IMR-90 (cell line): ENCODE measurements around the gene FBXO3. TPM values are rescaled to one million over a fixed set of nuclear protein-coding genes. Genes with fewer than 3 reads are reported as not detected.
A peak's percentile ranks its signal among the peaks of the same experiment; 100 is the strongest.

Experiments
- ATAC-seq: fragments of 200-7000 bp; cut with Tn5 transposase; 2 replicates; pipeline ENCODE4 v1.9.1; 2020; ENCODE audit warnings: low read depth, mild to moderate bottlenecking, moderate library complexity
- BruUV-seq: library from RNA; stranded (reverse); fragments of 400-500 nt; replicated peaks from 2 replicates; lab custom pipeline; 2021; lab: Mats Ljungman, UMichigan
- CTCF ChIA-PET: fragments of 300-600 bp; formaldehyde crosslinking; extraction: SDS; loops from one replicate; lab custom pipeline; 2021; ENCODE audit warnings: antibody characterized with exemption; lab: Yijun Ruan, JAX
- POLR2A ChIA-PET: fragments of 300-600 bp; sonication (Branson Sonifier 250); formaldehyde crosslinking; loops from one replicate; lab custom pipeline; 2022; ENCODE audit warnings: antibody characterized with exemption; ENCODE audit not compliant: unreplicated experiment; lab: Charles Lee
- DNase-seq: peaks from one replicate; pipeline ENCODE4 v3.0.0; 2013
- H2AFZ ChIP-seq: replicated peaks from 2 replicates; pipeline ENCODE3; 2013; ENCODE audit warnings: low read length, mild to moderate bottlenecking; ENCODE audit not compliant: poor library complexity
- H2AK5ac ChIP-seq: 2 replicates; pipeline ENCODE4 v1.6.1; 2013; ENCODE audit warnings: low read depth, low read length, inconsistent platforms
- H2AK9ac ChIP-seq: replicated peaks from 2 replicates; pipeline ENCODE3; 2013; ENCODE audit warnings: mild to moderate bottlenecking, low read depth, low read length, moderate library complexity; ENCODE audit not compliant: poor library complexity
- H2BK120ac ChIP-seq: 2 replicates; pipeline ENCODE4 v1.6.1; 2013; ENCODE audit warnings: low read depth, low read length, inconsistent platforms
- H2BK15ac ChIP-seq: 3 replicates; pipeline ENCODE4 v1.6.1; 2013; ENCODE audit warnings: low read depth, low read length, inconsistent platforms
- H2BK20ac ChIP-seq: 2 replicates; pipeline ENCODE4 v1.6.1; 2013; ENCODE audit warnings: low read depth, mild to moderate bottlenecking, inconsistent platforms, low read length, moderate library complexity
- H2BK5ac ChIP-seq: 2 replicates; pipeline ENCODE4 v1.6.1; 2013; ENCODE audit warnings: mild to moderate bottlenecking, low read depth, low read length, inconsistent platforms; ENCODE audit not compliant: poor library complexity, severe bottlenecking
- H3K14ac ChIP-seq: replicated peaks from 2 replicates; pipeline ENCODE4 v1.6.1; 2013; ENCODE audit warnings: low read depth, low read length, inconsistent platforms
- H3K18ac ChIP-seq: 2 replicates; pipeline ENCODE4 v1.6.1; 2013; ENCODE audit warnings: low read depth, low read length, control low read depth
- H3K23ac ChIP-seq: 2 replicates; pipeline ENCODE4 v1.6.1; 2013; ENCODE audit warnings: low read depth, low read length, inconsistent platforms
- H3K27ac ChIP-seq: 2 replicates; pipeline ENCODE4 v1.5.1; 2013; ENCODE audit warnings: mild to moderate bottlenecking, control low read depth, low read length; ENCODE audit not compliant: insufficient read depth
- H3K27me3 ChIP-seq: 2 replicates; pipeline ENCODE4 v1.6.1; 2013; ENCODE audit warnings: low read length; ENCODE audit not compliant: control insufficient read depth, insufficient read depth
- H3K36me3 ChIP-seq: 2 replicates; pipeline ENCODE4 v1.6.1; 2013; ENCODE audit warnings: low read length, mixed read lengths; ENCODE audit not compliant: control insufficient read depth, insufficient read depth
- H3K4ac ChIP-seq: 2 replicates; pipeline ENCODE4 v1.6.1; 2013; ENCODE audit warnings: low read depth, low read length, inconsistent platforms
- H3K4me1 ChIP-seq: 2 replicates; pipeline ENCODE4 v1.6.1; 2013; ENCODE audit warnings: low read length, mixed read lengths; ENCODE audit not compliant: control insufficient read depth, insufficient read depth
- H3K4me2 ChIP-seq: 2 replicates; pipeline ENCODE4 v1.6.1; 2013; ENCODE audit warnings: low read depth, mild to moderate bottlenecking, control low read depth, low read length, moderate library complexity
- H3K4me3 ChIP-seq: 2 replicates; pipeline ENCODE4 v1.5.1; 2013; ENCODE audit warnings: low read depth, mild to moderate bottlenecking, control low read depth, low read length, moderate library complexity; ENCODE audit not compliant: insufficient read depth
- H3K56ac ChIP-seq: 2 replicates; pipeline ENCODE4 v1.6.1; 2013; ENCODE audit warnings: low read length, inconsistent platforms; ENCODE audit not compliant: insufficient read depth; ENCODE audit errors: extremely low read depth
- H3K79me1 ChIP-seq, 2 experiments: 2 replicates each; pipeline ENCODE4 v1.6.1; 2013; ENCODE audit warnings: low read length in 2 of 2, inconsistent platforms in 1 of 2, low read depth in 1 of 2
- H3K9ac ChIP-seq: 2 replicates; pipeline ENCODE4 v1.6.1; 2013; ENCODE audit warnings: low read depth, low read length, control low read depth
- H3K9me1 ChIP-seq: 2 replicates; pipeline ENCODE4 v1.6.1; 2013; ENCODE audit warnings: low read length, inconsistent platforms; ENCODE audit not compliant: insufficient read depth
- H3K9me3 ChIP-seq: 2 replicates; pipeline ENCODE4 v1.6.1; 2013; ENCODE audit warnings: low read length; ENCODE audit not compliant: control insufficient read depth, insufficient read depth
- H4K20me1 ChIP-seq: 2 replicates; pipeline ENCODE4 v1.6.1; 2013; ENCODE audit warnings: low read length, inconsistent platforms; ENCODE audit not compliant: insufficient read depth
- H4K5ac ChIP-seq: 2 replicates; pipeline ENCODE4 v1.6.1; 2013; ENCODE audit warnings: mild to moderate bottlenecking, low read depth, low read length, control low read depth
- H4K8ac ChIP-seq, 2 experiments: 2 replicates each; pipeline ENCODE4 v1.6.1; 2013; ENCODE audit warnings: low read depth in 2 of 2, low read length in 2 of 2, control low read depth in 1 of 2, inconsistent platforms in 1 of 2
- H4K91ac ChIP-seq: 2 replicates; pipeline ENCODE4 v1.6.1; 2013; ENCODE audit warnings: low read depth, low read length, inconsistent platforms; ENCODE audit not compliant: insufficient read depth
- BHLHE40 ChIP-seq: fragments of 150-350 bp; IDR thresholded peaks from 2 replicates; pipeline ENCODE4 v1.6.1; 2016; ENCODE audit warnings: mild to moderate bottlenecking, low read depth, low read length
- CEBPB ChIP-seq: IDR thresholded peaks from 2 replicates; pipeline ENCODE4 v1.6.1; 2012; ENCODE audit warnings: low read depth, low read length, improper control_type of control experiment
- CHD1 ChIP-seq: IDR thresholded peaks from 2 replicates; pipeline ENCODE4 v1.6.1; 2012; ENCODE audit warnings: low read depth, low read length, improper control_type of control experiment
- FOS ChIP-seq: fragments of 150-350 bp; IDR thresholded peaks from 2 replicates; pipeline ENCODE4 v1.6.1; 2016; ENCODE audit warnings: low read depth, low read length
- MAFK ChIP-seq: IDR thresholded peaks from 2 replicates; pipeline ENCODE4 v1.6.1; 2012; ENCODE audit warnings: low read depth, low read length, improper control_type of control experiment
- MAZ ChIP-seq: IDR thresholded peaks from 2 replicates; pipeline ENCODE4 v1.6.1; 2012; ENCODE audit warnings: low read depth, mild to moderate bottlenecking, low read length, improper control_type of control experiment, moderate library complexity, borderline replicate concordance
- MXI1 ChIP-seq: IDR thresholded peaks from 2 replicates; pipeline ENCODE4 v1.6.1; 2012; ENCODE audit warnings: low read depth, mild to moderate bottlenecking, low read length, moderate library complexity, borderline replicate concordance
- NFE2L2 ChIP-seq: fragments of 150-350 bp; IDR thresholded peaks from 2 replicates; pipeline ENCODE4 v1.6.1; 2016; ENCODE audit warnings: low read depth, mild to moderate bottlenecking, low read length
- POLR2A ChIP-seq: IDR thresholded peaks from 2 replicates; pipeline ENCODE4 v1.6.1; 2012; ENCODE audit warnings: mild to moderate bottlenecking, low read depth, low read length
- RAD21 ChIP-seq: IDR thresholded peaks from 2 replicates; pipeline ENCODE4 v1.6.1; 2012; ENCODE audit warnings: low read length, improper control_type of control experiment
- RCOR1 ChIP-seq: IDR thresholded peaks from 2 replicates; pipeline ENCODE4 v1.6.1; 2012; ENCODE audit warnings: mild to moderate bottlenecking, low read length, improper control_type of control experiment; ENCODE audit not compliant: insufficient replicate concordance
- RFX5 ChIP-seq: IDR thresholded peaks from 2 replicates; pipeline ENCODE4 v1.8.0; 2012; ENCODE audit warnings: low read depth, mild to moderate bottlenecking, low read length, moderate library complexity
- SMC3 ChIP-seq: fragments of 150-350 bp; IDR thresholded peaks from 2 replicates; pipeline ENCODE4 v1.6.1; 2016; ENCODE audit warnings: low read depth, mild to moderate bottlenecking, antibody characterized with exemption, low read length, moderate library complexity
- WGBS, 2 experiments: methylation state at CpG; one replicate each; pipeline versions ENCODE4 v1.1.5 to v1.1.7; 2013; ENCODE audit warnings: missing lambda C conversion rate in 2 of 2; ENCODE audit not compliant: insufficient read length in 1 of 2; ENCODE audit errors: extremely low coverage in 2 of 2; 5-methylcytosine and 5-hydroxymethylcytosine counted together
- dilution Hi-C: fragments of 300-500 bp; cut with HindIII; formaldehyde crosslinking; loops from one replicate; pipeline ENCODE4 v1.14.3; 2018; ENCODE audit warnings: low sequenced_read_pairs; ENCODE audit not compliant: unreplicated experiment
- in situ Hi-C: fragments of 300-500 bp; cut with MboI; formaldehyde crosslinking; loops from 3 replicates; pipeline ENCODE4 v1.14.3; 2019; ENCODE audit warnings: low sequenced_read_pairs, inconsistent platforms, mixed read lengths
- intact Hi-C: fragments of 100-400 bp; cut with micrococcal nuclease; formaldehyde crosslinking; loops from 2 replicates; pipeline ENCODE4 v1.10.0; 2022
- polyA plus RNA-seq, 3 experiments: library from polyadenylated mRNA; depleted of rRNA; stranded (reverse); fragments of >200 nt; gene quantifications; 2 replicates each; pipeline ENCODE4 v1.2.3, GENCODE V29; 2012; ENCODE audit warnings: low replicate concordance in 1 of 3
- total RNA-seq: library from RNA; depleted of rRNA; stranded (reverse); fragments of >200 nt; gene quantifications from 2 replicates; pipeline ENCODE4 v1.2.3, GENCODE V29; 2012
- TF ChIP-seq, protein P1 (sequence below): fragments of 150-350 bp; IDR thresholded peaks from 2 replicates; pipeline ENCODE4 v1.6.1; 2017; ENCODE audit warnings: mild to moderate bottlenecking, antibody characterized with exemption, low read length, low read depth
- TF ChIP-seq, protein P2 (sequence below): fragments of 150-350 bp; IDR thresholded peaks from 2 replicates; pipeline ENCODE4 v1.6.1; 2016; ENCODE audit warnings: low read depth, mild to moderate bottlenecking, low read length, moderate library complexity, borderline replicate concordance
- TF ChIP-seq, protein P3 (sequence below): conservative IDR thresholded peaks from 2 replicates; pipeline ENCODE4 v1.5.1; 2012; ENCODE audit warnings: mild to moderate bottlenecking, low read depth, low read length, improper control_type of control experiment

FBXO3 gene
- total and polyA plus RNA-seq, 2 of the 4 experiments (the other 2 are of a cell fraction), result 26.2 to 51.1 TPM

DNA sequence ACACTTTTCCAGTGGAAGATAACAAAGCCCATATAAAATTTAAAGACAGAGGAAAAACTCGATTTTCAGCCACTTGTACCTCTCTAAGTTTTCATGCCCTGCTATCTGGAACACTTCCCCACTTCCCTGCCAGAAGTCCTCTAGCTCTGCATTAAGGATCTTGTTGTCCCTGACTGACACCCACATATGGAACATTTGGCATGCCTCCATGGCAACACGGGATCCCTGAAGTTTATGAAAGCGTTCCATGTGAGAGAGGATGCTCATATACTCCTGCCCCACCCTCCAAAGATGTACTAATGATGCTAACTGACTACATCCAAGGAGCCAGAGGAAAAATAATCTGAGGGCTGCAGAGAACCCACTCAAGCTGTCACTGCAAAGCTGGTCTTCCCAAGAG is 64.9 kb downstream of the FBXO3 start:
- Histone ChIP-seq H3K4me2 (no peak overlapping the region), H3K9me3 (no peaks in the 10 kb centered on the region), H2BK15ac (no peak overlapping the region), H3K79me1 (peaks cover 39 to 90% of the 10 kb centered on the region in 2 experiments), H2BK5ac (no peak overlapping the region), H3K4me3 (no peak overlapping the region), H3K9me1 (peaks cover 31% of the 10 kb centered on the region), H3K36me3 (peaks cover 41% of the 10 kb centered on the region), H3K9ac (no peak overlapping the region), H3K56ac (no peak overlapping the region), H3K14ac (peak overlapping the region; percentile 31; the same call in 1 of the 2 replicates), H3K27me3 (no peaks in the 10 kb centered on the region), H2BK120ac (no peak overlapping the region), H4K20me1 (peaks cover 22% of the 10 kb centered on the region; the same call in 1 of the 2 replicates), H3K18ac (no peak overlapping the region), H2AFZ (no peak overlapping the region), H4K91ac (no peak overlapping the region), H3K23ac (peak overlapping the region; percentile 20; the same call in 1 of the 2 replicates), H4K5ac (peak overlapping the region; percentile 44; the same call in 1 of the 2 replicates), H2AK9ac (no peak overlapping the region), H4K8ac (peak overlapping the region in 1 of 2 experiments; percentile 37; a peak in 2 of 4 replicates), H3K4ac (peak overlapping the region; percentile 26; the same call in 1 of the 2 replicates), H2BK20ac (no peak overlapping the region), H2AK5ac (peak overlapping the region; percentile 23; the same call in 1 of the 2 replicates), H3K4me1 (peaks cover 13% of the 10 kb centered on the region), H3K27ac (peak overlapping the region; percentile 4; the same call in 1 of the 2 replicates)
- intact Hi-C loops (no loop called here), dilution Hi-C loops (no loop called here), in situ Hi-C loops (no loop called here)
- 80% methylated on average over 1 of the region's 3 CpGs; no CpG with 5 or more reads in 1 of the 2 experiments for WGBS, 2 experiments
- ChIA-PET POLR2A (no interaction called here), CTCF (no interaction called here)
- no peak for TF ChIP-seq RFX5
- no peak for TF ChIP-seq MAFK
- no peak for TF ChIP-seq NFE2L2
- TF ChIP-seq, protein P1, sequence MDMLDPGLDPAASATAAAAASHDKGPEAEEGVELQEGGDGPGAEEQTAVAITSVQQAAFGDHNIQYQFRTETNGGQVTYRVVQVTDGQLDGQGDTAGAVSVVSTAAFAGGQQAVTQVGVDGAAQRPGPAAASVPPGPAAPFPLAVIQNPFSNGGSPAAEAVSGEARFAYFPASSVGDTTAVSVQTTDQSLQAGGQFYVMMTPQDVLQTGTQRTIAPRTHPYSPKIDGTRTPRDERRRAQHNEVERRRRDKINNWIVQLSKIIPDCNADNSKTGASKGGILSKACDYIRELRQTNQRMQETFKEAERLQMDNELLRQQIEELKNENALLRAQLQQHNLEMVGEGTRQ, result no peak
- no peak for TF ChIP-seq RCOR1
- TF ChIP-seq, protein P2, sequence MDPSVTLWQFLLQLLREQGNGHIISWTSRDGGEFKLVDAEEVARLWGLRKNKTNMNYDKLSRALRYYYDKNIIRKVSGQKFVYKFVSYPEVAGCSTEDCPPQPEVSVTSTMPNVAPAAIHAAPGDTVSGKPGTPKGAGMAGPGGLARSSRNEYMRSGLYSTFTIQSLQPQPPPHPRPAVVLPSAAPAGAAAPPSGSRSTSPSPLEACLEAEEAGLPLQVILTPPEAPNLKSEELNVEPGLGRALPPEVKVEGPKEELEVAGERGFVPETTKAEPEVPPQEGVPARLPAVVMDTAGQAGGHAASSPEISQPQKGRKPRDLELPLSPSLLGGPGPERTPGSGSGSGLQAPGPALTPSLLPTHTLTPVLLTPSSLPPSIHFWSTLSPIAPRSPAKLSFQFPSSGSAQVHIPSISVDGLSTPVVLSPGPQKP, result no peak
- no peak for TF ChIP-seq MXI1
- TF ChIP-seq BHLHE40, result no peak
- TF ChIP-seq POLR2A, result no peak
- TF ChIP-seq FOS, result no peak
- no peak for TF ChIP-seq CEBPB
- TF ChIP-seq, protein P3, sequence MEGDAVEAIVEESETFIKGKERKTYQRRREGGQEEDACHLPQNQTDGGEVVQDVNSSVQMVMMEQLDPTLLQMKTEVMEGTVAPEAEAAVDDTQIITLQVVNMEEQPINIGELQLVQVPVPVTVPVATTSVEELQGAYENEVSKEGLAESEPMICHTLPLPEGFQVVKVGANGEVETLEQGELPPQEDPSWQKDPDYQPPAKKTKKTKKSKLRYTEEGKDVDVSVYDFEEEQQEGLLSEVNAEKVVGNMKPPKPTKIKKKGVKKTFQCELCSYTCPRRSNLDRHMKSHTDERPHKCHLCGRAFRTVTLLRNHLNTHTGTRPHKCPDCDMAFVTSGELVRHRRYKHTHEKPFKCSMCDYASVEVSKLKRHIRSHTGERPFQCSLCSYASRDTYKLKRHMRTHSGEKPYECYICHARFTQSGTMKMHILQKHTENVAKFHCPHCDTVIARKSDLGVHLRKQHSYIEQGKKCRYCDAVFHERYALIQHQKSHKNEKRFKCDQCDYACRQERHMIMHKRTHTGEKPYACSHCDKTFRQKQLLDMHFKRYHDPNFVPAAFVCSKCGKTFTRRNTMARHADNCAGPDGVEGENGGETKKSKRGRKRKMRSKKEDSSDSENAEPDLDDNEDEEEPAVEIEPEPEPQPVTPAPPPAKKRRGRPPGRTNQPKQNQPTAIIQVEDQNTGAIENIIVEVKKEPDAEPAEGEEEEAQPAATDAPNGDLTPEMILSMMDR, result no peak
- no peak for TF ChIP-seq RAD21
- no peak for TF ChIP-seq SMC3
- no peak for TF ChIP-seq CHD1
- TF ChIP-seq MAZ, result no peak
- no peak for DNase-seq
- BruUV-seq, result no TSS peak
- no peak for ATAC-seq
